NCI-H1436 treated with DMSO at 0.1 percent for 48 hours (cell line): ENCODE results near the gene CXorf49B.
"Not testable (repeated sequence)": the region's sequence is repeated elsewhere in the genome, so short reads cannot be mapped to it uniquely, and the experiment has no call there.

ENCODE experiments used
- DNase-seq: peaks from one replicate; lab custom pipeline; 2025; lab: John Stamatoyannopoulos, UW

Gene CXorf49B

DNA sequence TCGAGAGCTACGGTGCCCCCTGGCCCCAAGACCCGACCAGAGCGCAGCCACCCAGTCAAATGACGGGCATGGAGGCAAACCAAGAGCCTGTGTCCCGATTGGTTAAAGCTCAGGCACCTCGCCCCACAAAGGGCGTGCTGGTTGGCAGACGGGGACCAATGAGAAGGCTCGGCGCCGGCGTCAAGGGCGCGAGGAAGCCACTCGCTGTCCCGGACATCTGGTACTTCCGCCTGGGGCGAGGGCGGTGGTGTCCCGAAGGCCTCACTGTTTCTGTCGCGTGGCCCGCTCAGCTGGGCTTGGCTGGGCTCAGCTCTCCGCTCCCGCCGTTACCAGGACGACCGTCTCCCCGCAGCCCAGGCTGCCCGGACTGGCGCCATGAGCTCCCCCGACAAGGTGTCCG lies at the start of gene CXorf49B:
CXorf49B (plus strand) TSS at position 301 of the 400 bp plus-strand sequence; CDS start at position 376, 75 bp downstream.
- not testable (repeated sequence) for DNase-seq

DNA sequence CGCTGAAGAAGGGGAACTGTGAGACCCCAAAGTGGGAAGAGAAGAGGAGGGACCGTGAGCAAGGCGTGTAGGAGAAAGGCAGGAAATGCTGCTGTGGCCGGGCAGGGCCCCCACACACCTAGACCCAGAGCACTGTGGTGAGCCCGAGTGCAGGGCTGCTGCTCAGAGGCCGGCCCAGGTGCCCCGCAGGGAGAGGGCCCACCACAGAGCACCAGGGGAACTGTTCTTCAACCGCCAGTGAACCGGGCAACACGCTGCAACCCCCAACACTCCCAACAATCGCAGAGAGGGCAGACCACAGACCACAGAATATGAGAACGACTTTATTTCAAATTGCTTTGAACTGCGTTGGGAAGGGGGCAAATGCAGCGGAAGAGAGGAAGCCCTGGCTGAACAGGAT lies 49.1 kb upstream of the CXorf49B start:
- DNase-seq, result not testable (repeated sequence)

DNA sequence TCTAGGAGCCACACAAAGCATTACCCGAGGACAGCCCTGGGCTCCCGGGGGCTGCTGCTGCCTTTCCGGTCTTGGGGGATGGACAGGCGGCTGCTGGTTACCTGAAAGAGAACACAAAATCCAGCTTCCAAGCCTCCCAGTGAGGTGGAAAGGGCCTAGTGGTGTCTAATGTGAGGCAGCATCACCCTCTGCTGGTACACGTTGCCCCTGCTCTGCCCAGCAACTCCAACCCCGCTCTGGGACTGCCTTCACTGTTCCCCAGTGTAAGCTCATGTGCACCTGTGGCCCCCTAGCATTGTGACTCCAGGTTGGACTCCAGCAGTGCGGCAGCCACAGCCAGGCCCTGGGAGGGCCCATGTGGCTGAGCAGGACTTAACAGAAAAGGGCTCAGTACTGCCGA lies 47.6 kb upstream of the CXorf49B start:
- DNase-seq, result not testable (repeated sequence)

DNA sequence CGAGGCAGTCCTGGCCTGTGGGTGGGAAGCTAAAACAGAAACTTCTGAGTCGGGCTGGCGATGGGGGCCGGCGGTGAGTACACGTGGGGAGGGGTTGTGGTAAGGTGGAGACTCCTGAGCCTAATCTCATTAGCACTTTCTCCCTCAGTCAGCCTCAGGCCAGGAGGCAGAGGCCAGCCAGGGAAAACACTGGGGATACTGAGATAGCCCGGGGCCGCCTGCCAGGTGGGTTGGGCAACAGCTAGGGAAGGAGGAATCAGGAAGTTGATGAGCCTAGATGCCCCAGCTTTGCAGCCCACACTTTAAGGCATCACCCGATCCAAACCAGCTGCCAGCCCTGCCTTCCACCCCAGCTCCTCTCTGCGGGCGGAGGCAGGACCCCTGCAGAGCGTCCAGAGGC lies 46.8 kb upstream of the CXorf49B start:
- DNase-seq, result not testable (repeated sequence)

DNA sequence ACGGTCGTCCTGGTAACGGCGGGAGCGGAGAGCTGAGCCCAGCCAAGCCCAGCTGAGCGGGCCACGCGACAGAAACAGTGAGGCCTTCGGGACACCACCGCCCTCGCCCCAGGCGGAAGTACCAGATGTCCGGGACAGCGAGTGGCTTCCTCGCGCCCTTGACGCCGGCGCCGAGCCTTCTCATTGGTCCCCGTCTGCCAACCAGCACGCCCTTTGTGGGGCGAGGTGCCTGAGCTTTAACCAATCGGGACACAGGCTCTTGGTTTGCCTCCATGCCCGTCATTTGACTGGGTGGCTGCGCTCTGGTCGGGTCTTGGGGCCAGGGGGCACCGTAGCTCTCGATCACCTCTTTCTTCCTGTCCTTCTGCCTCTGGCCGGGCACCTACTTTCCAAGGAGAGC lies 45.0 kb upstream of the CXorf49B start, which contains the start of gene CXorf49:
CXorf49 (minus strand) TSS at position 101 of the 400 bp plus-strand sequence. CDS start 134 bp downstream, outside the sequence.
- DNase-seq, result not testable (repeated sequence)

DNA sequence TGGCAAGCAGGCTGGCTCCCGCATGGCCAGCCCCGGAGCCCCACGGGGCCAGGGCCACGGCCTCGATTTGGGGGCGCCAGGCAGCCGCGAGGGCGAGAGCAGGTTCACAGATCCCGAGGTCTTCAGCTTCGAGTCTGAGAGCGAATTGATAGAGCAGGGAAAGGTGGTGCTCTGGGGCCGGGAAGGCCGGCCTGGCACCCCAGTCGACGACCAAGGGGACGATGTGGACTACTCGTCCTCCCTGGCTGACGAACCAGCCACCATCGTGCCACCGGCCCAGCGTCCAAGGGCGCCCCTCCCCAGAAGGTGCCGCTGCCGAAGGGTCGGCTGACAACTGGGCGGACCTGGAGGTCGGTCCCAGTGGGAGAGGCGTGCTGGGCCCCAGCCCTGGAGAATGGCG lies 44.0 kb upstream of the CXorf49B start:
- not testable (repeated sequence) for DNase-seq

DNA sequence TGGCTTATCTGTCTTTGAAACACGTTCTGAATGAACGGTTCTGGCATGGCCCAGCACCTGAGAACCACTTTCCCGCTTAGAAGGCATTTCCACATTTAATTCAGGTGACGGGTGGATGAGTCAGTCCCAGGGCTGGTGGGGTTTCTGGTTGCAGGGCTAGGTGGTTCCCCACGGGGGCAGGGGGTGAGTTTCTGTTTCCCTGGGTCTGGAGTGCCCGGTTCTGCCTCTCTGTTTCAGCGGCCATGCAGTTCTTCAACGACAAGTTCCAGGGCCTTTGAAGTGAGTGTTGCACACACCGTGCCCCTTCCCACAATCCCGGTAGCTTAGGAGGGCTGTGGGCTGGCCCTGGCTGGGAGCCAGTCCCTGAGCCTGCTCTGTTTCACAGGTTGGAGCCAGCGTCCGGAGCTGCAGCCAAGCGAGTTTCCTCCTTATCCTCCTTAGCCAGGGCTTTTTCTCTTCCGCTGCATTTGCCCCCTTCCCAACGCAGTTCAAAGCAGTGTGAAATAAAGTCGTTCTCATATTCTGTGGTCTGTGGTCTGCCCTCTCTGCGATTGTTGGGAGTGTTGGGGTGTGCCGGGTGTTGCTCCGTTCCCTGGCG lies 42.8 kb upstream of the CXorf49B start:
- not testable (repeated sequence) for DNase-seq

DNA sequence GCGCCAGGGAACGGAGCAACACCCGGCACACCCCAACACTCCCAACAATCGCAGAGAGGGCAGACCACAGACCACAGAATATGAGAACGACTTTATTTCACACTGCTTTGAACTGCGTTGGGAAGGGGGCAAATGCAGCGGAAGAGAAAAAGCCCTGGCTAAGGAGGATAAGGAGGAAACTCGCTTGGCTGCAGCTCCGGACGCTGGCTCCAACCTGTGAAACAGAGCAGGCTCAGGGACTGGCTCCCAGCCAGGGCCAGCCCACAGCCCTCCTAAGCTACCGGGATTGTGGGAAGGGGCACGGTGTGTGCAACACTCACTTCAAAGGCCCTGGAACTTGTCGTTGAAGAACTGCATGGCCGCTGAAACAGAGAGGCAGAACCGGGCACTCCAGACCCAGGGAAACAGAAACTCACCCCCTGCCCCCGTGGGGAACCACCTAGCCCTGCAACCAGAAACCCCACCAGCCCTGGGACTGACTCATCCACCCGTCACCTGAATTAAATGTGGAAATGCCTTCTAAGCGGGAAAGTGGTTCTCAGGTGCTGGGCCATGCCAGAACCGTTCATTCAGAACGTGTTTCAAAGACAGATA lies 2.4 kb upstream of the CXorf49B start:
- not testable (repeated sequence) for DNase-seq

DNA sequence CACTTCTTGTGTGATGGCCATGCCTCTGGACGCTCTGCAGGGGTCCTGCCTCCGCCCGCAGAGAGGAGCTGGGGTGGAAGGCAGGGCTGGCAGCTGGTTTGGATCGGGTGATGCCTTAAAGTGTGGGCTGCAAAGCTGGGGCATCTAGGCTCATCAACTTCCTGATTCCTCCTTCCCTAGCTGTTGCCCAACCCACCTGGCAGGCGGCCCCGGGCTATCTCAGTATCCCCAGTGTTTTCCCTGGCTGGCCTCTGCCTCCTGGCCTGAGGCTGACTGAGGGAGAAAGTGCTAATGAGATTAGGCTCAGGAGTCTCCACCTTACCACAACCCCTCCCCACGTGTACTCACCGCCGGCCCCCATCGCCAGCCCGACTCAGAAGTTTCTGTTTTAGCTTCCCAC lies 1.7 kb downstream of the CXorf49B start:
- not testable (repeated sequence) for DNase-seq

DNA sequence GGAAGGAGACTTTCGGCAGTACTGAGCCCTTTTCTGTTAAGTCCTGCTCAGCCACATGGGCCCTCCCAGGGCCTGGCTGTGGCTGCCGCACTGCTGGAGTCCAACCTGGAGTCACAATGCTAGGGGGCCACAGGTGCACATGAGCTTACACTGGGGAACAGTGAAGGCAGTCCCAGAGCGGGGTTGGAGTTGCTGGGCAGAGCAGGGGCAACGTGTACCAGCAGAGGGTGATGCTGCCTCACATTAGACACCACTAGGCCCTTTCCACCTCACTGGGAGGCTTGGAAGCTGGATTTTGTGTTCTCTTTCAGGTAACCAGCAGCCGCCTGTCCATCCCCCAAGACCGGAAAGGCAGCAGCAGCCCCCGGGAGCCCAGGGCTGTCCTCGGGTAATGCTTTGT lies 2.5 kb downstream of the CXorf49B start:
- not testable (repeated sequence) for DNase-seq

DNA sequence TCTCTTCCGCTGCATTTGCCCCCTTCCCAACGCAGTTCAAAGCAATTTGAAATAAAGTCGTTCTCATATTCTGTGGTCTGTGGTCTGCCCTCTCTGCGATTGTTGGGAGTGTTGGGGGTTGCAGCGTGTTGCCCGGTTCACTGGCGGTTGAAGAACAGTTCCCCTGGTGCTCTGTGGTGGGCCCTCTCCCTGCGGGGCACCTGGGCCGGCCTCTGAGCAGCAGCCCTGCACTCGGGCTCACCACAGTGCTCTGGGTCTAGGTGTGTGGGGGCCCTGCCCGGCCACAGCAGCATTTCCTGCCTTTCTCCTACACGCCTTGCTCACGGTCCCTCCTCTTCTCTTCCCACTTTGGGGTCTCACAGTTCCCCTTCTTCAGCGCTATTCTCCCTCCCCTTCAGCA lies 4.0 kb downstream of the CXorf49B start:
- DNase-seq, result not testable (repeated sequence)

DNA sequence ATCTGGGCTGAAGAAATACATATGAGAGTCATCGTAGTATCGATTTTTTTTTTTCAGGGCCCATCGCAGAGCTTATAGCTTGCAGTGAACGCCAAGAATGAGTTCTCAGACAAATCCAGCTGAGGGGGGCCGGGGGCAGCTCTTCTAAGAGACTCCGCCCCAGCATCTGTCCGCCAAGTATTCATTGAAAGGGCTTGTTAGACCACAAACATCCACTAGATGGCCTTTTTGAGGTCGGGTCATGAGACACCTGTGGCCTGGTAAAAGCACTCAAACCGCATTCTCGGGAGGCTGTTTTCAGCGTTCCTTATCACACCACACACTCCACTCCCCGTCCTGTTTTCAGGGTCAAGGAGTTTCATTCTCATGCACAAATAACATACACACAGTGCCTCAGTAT lies 15.2 kb downstream of the CXorf49B start:
- DNase-seq, result not testable (repeated sequence)

DNA sequence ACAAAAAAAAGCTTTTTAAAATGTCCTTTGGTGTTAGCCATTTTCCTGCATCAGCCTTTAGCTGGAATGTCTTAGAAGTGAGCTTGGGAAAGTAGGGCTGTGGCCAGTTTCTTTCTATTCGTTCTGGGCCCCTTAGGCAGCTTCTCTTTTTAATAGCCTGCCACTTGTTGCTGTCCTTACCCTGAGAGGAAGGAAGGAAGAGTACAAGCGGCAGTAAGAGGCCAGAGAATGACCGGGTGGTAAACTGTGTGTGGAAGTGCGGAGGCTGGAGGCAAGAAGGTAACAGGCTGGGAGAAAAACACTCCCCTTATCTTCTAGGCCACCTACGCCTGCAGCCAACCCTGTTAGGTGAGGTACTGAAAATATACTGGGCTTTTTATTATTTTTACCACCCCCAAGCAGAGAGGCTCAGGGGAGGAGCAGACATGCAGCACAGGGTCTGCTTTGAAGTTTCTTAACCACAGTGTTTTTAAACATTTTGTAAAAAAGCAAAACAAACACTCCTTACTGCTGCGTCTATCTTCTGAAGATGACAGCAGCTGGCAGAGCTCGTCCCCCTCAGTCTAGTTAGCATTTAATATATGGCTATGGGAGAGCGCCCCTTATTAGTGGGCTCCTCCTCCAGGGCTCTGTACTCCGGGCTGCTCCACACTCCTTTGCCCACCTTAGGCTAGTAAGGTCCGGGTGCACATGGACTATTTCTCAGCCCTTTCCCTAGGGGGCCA lies 19.2 kb downstream of the CXorf49B start:
- DNase-seq, result not testable (repeated sequence)

DNA sequence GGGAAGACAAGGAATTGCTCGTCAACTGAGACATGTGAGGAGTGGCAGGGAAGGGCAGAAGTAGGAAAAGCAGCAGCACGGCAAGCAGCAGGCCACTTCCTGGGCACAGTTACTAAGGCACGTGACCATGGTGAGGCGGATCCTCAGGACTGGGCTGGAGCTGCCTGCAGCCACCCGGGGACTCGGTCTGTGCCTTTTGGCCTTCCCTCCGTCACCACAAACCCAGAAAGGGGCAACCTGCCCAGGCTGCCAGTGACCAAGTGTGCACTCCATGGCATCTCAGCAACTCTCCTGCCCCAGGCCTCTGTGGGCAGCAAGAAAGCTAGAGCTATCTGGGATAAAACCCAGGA lies 19.8 kb downstream of the CXorf49B start:
- DNase-seq, result not testable (repeated sequence)

DNA sequence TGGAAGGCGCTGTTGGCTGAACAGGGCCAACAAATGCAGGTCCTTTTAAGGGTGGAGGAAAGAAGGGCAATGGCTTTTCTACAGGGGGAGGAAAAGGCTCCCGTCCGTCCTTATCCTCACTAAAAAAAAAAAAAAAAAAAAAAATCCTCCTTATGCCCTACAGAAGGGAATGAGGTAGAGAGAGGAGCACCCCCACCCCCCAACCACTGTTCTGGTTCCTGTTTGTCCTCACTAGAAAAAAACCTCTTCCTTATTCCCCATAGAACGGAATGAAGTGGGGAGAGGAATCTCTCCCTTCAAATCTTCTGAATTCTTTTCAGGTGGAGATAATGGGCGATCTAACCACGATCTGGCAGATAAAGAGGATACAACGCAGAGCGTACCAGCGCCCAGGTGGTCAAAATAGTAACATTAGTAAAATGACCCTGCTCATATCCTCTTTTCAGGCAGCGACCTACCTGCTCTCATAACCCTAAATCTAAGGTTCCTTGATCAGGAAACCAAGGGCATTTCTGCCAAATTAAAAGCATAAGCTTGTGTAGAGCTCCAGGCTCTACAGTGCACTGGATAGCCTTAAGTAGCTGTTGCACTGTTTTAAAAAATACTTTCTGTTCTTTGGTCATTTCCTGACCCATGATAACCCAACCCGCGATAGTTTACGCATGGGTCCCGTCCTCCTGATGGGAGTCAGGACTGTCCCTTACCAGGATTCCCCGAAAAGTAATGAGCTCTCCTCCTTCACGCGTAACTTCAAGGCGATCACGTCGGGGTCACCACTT lies 20.6 kb downstream of the CXorf49B start:
- DNase-seq, result not testable (repeated sequence)

DNA sequence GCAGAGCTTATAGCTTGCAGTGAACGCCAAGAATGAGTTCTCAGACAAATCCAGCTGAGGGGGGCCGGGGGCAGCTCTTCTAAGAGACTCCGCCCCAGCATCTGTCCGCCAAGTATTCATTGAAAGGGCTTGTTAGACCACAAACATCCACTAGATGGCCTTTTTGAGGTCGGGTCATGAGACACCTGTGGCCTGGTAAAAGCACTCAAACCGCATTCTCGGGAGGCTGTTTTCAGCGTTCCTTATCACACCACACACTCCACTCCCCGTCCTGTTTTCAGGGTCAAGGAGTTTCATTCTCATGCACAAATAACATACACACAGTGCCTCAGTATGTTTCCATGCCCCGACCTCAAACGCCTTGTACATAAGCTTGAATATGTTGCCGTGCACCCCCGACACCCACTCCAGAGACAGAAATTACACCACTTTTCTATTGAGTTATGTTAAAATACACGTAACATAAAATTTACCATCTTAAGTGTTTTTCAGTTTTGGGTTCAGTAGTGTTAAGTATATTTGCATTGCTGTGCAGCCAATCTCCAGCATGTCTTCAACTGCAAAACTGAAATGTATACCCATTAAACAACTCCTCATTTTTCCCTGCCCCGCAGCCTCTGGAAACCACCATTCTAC lies 21.3 kb downstream of the CXorf49B start:
- DNase-seq, result not testable (repeated sequence)

DNA sequence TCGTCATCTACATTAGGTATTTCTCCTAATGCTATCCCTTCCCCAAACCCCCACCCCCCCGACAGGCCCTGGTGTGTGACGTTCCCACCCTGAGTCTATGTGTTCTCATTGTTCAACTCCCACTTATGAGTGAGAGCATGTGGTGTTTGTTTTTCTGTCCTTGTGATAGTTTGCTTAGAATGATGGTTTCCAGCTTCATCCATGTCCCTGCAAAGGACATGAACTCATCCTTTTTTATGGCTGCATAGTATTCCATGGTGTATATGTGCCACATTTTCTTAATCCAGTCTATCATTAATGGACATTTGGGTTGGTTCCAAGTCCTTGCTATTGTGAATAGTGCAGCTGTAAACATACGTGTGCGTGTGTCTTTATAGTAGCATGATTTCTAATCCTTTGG lies 43.3 kb downstream of the CXorf49B start:
- DNase-seq, result not testable (repeated sequence)

DNA sequence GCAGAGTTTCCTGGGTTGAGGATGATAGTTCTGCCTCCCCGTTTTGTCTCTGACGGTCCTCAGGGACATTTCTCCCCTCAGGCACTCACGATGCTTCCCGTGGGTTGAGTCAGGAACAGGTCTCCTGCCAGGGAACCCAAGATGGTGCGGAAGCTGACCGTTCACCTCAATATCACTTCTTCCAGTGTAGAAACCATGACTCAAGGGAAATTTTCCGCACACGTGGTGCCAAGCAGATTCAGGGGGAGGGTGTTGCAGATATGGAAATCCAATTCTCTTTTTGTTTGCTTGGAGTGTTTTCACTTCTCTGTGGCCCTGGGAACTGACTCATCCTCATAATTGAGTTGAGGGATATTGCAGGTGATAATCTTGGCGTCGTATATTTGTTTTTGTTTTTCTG lies 46.7 kb downstream of the CXorf49B start:
- no peak for DNase-seq

DNA sequence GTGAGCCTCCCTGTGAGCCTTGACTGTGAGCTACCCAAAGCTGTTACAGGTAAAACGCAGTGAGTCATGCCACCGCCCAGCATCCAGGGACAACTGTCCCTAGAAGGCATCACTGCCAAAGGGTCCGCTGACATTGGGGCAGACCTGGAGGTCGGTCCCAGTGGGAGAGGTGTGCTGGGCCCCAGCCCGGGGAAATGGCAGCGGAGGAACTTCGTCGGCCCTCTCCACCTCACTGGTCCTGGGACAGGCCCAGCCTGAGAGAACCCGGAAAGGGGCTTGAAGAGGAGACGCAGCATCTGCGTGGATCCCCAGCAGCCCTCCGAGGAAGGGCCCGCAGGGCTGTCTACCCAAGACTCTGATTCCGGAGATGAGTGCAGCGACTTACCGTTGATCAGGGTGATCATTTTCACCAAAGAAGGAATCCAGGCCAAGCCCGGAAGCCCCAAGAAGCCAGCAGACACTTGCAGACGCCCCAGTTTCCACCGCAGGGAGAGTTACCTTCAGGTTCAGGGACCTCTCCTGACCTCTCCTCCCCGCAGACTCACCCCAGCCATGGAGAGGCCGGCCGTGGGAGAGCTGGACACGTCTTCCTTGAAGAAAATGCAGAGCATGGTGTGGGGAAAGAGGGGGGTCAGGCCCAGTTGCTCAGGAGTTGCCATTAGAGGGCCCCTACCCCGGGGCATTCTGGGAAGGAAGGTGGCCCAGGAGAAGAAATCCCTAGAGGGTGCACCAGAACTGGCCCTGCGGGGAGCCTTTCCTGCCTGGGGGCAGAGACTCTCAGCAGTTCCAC lies 51.2 kb downstream of the CXorf49B start:
- DNase-seq, result no peak

DNA sequence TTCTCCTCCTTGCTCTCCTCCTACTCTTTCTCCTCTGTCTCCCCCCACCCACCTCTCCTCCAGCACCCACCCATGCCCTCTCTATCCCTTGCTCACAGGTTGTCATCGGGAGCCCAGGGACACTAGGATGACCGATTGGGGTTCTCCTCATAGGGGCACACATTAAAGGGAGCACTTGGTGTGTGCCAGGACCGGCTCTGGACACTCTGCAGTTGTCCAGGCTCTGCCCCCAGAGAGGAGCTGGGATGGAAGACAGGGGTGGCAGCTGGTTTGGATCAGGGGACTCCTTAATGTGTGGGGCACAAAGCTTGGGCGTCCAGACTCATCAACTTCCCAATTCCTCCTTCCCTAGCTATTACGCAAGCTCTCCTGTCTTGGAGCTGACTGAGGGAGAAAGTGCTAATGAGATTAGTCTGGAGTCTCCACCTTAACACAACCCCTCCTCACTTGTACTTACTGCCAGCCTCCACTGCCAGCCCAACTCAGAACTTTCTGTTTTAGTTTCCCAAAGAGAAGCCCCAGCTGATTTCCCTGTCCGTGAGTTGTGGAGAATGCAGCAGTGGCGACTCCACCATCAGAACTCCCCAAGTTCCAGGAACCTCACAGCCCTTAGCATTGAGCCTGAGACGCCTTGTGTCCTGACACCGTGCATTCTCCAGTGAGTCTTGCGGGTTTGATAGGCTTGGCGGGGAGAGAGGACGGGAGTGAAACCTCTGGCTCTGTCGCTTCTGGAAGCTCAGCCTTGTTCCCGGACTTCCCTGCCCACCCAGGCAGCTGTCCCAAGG lies 52.2 kb downstream of the CXorf49B start:
- no peak for DNase-seq

DNA sequence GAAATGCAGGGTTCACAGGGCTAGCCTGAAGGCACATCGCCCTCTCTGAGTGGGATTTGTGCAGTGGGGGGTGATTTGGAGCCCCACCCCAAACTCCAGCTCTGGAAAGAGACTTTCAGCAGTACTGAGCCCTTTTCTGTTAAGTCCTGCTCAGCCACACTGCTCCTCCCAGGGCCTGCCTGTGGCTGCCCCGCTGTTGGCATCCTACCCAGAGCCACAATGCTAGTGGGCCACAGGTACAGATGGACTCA lies 52.7 kb downstream of the CXorf49B start:
- DNase-seq, result no peak
